Effector memory CD4-positive, alpha-beta T cell (primary cell): ENCODE data around the gene CD55.

ENCODE experiments used
- DNase-seq, 3 donors: peaks; one replicate each; pipeline ENCODE4 v3.0.0-alpha.2; 2020
- H3K27ac ChIP-seq: 2 replicates; pipeline ENCODE4 v1.7.0; 2013; ENCODE audit warnings: mild to moderate bottlenecking, low read length, moderate library complexity; ENCODE audit not compliant: insufficient read depth, poor library complexity, severe bottlenecking
- H3K27me3 ChIP-seq: replicated peaks from 2 replicates; pipeline ENCODE4 v1.7.0; 2013; ENCODE audit warnings: mild to moderate bottlenecking, low read length; ENCODE audit not compliant: insufficient read depth, control insufficient read depth, poor library complexity, severe bottlenecking
- H3K36me3 ChIP-seq: 2 replicates; pipeline ENCODE4 v1.7.0; 2013; ENCODE audit warnings: mild to moderate bottlenecking, low read length, moderate library complexity; ENCODE audit not compliant: control insufficient read depth, insufficient read depth
- H3K4me1 ChIP-seq: 2 replicates; pipeline ENCODE4 v1.7.0; 2013; ENCODE audit warnings: low read length, mild to moderate bottlenecking; ENCODE audit not compliant: control insufficient read depth, insufficient read depth, poor library complexity, severe bottlenecking
- H3K4me3 ChIP-seq: 2 replicates; pipeline ENCODE4 v1.7.0; 2013; ENCODE audit warnings: low read length, low read depth, mild to moderate bottlenecking; ENCODE audit not compliant: insufficient read depth, poor library complexity, severe bottlenecking
- H3K9me3 ChIP-seq: 2 replicates; pipeline ENCODE4 v1.7.0; 2013; ENCODE audit warnings: mild to moderate bottlenecking, low read length, moderate library complexity; ENCODE audit not compliant: control insufficient read depth

The CD55 gene

GRCh38 chr1:207335695-207336363 lies 14.4 kb downstream of the CD55 start:
- DNase-seq, result no peak
- peak overlapping the region; percentile 44 for H3K27ac ChIP-seq
- no peaks in the 10 kb centered on the region for H3K27me3 ChIP-seq
- H3K4me3 ChIP-seq, result no peak overlapping the region
- peaks cover 20% of the 10 kb centered on the region for H3K36me3 ChIP-seq
- peaks cover 12% of the 10 kb centered on the region for H3K4me1 ChIP-seq
- peaks cover 7% of the 10 kb centered on the region for H3K9me3 ChIP-seq

GRCh38 chr1:207336559-207337467 lies 15.3 kb downstream of the CD55 start:
- Histone ChIP-seq H3K27ac (no peak overlapping the region), H3K4me1 (peaks cover 12% of the 10 kb centered on the region), H3K36me3 (peaks cover 20% of the 10 kb centered on the region), H3K4me3 (no peak overlapping the region), H3K27me3 (no peaks in the 10 kb centered on the region), H3K9me3 (peaks cover 7% of the 10 kb centered on the region)
- DNase-seq, result no peak

GRCh38 chr1:207342332-207342731 lies 20.9 kb downstream of the CD55 start:
- no peak overlapping the region for H3K4me3 ChIP-seq
- no peak overlapping the region for H3K27ac ChIP-seq

GRCh38 chr1:207343675-207344074 lies 22.2 kb downstream of the CD55 start:
- DNase-seq, result no peak
- H3K4me1 ChIP-seq, result no peaks in the 10 kb centered on the region
- peaks cover 25% of the 10 kb centered on the region for H3K36me3 ChIP-seq
- no peak overlapping the region for H3K4me3 ChIP-seq
- H3K27ac ChIP-seq, result no peak overlapping the region
- H3K27me3 ChIP-seq, result no peaks in the 10 kb centered on the region
- no peaks in the 10 kb centered on the region for H3K9me3 ChIP-seq

More at GRCh38 chr1:207342332-207342731, 20.9 kb downstream of the CD55 start:
- Histone ChIP-seq H3K27me3 (no peaks in the 10 kb centered on the region), H3K9me3 (no peaks in the 10 kb centered on the region), H3K4me1 (peaks cover 5% of the 10 kb centered on the region), H3K36me3 (peaks cover 20% of the 10 kb centered on the region)
- no peak for DNase-seq

GRCh38 chr1:207344221-207344620 lies 22.7 kb downstream of the CD55 start:
- Histone ChIP-seq H3K4me1 (no peaks in the 10 kb centered on the region), H3K9me3 (no peaks in the 10 kb centered on the region), H3K27ac (no peak overlapping the region), H3K4me3 (no peak overlapping the region), H3K27me3 (no peaks in the 10 kb centered on the region), H3K36me3 (peaks cover 25% of the 10 kb centered on the region)
- no peak for DNase-seq

- H3K27me3 ChIP-seq, result no peaks in the 10 kb centered on the region
- no peaks in the 10 kb centered on the region for H3K9me3 ChIP-seq
- H3K27ac ChIP-seq, result no peak overlapping the region
- peaks cover 31% of the 10 kb centered on the region for H3K36me3 ChIP-seq
- H3K4me1 ChIP-seq, result no peaks in the 10 kb centered on the region
- H3K4me3 ChIP-seq, result no peak overlapping the region
- DNase-seq, result no peak
Measured at GRCh38 chr1:207345644-207346477, 24.4 kb downstream of the CD55 start.

GRCh38 chr1:207346513-207346912 lies 25.0 kb downstream of the CD55 start:
- no peak for DNase-seq
- no peaks in the 10 kb centered on the region for H3K27me3 ChIP-seq
- no peak overlapping the region for H3K27ac ChIP-seq
- H3K4me1 ChIP-seq, result no peaks in the 10 kb centered on the region
- no peaks in the 10 kb centered on the region for H3K9me3 ChIP-seq
- H3K4me3 ChIP-seq, result no peak overlapping the region
- peaks cover 31% of the 10 kb centered on the region for H3K36me3 ChIP-seq

GRCh38 chr1:207349979-207350378 lies 28.5 kb downstream of the CD55 start:
- DNase-seq, result no peak
- no peaks in the 10 kb centered on the region for H3K4me1 ChIP-seq
- no peaks in the 10 kb centered on the region for H3K9me3 ChIP-seq
- peaks cover 31% of the 10 kb centered on the region for H3K36me3 ChIP-seq
- H3K4me3 ChIP-seq, result no peak overlapping the region
- no peaks in the 10 kb centered on the region for H3K27me3 ChIP-seq
- H3K27ac ChIP-seq, result no peak overlapping the region

- H3K4me3 ChIP-seq, result no peak overlapping the region
- H3K27me3 ChIP-seq, result no peaks in the 10 kb centered on the region
- H3K4me1 ChIP-seq, result no peaks in the 10 kb centered on the region
- no peak for DNase-seq
- peaks cover 16% of the 10 kb centered on the region for H3K36me3 ChIP-seq
- H3K9me3 ChIP-seq, result no peaks in the 10 kb centered on the region
- no peak overlapping the region for H3K27ac ChIP-seq
Measured at GRCh38 chr1:207352554-207352953, 31.1 kb downstream of the CD55 start.
